Forelimb muscle (tissue), 1 donor: ENCODE data around the gene TRO. TPM values are rescaled to one million over a fixed set of nuclear protein-coding genes. Genes with fewer than 3 reads are reported as not detected.
A peak's percentile ranks its signal among the peaks of the same experiment; 100 is the strongest.

ENCODE experiments used
- DNase-seq: peaks from one replicate; pipeline ENCODE4 v3.0.0-alpha.2; 2013; ENCODE audit warnings: low read depth
- polyA plus RNA-seq: library from polyadenylated mRNA; unstranded; fragments of 120-200 nt; gene quantifications from one replicate; pipeline ENCODE4 v1.2.1, GENCODE V29; 2013; ENCODE audit not compliant: insufficient read length

TRO gene
- 128 TPM for polyA plus RNA-seq

GRCh38 chrX:54920610-54921426, at the start of gene TRO:
Gene TRO, plus strand, starts transcription at chrX:54920824. Its CDS starts 1,423 bp downstream, at chrX:54922247.
- no peak for DNase-seq

GRCh38 chrX:54885740-54886139, 34.9 kb upstream of the TRO start:
- DNase-seq: no peak

GRCh38 chrX:54891573-54891972, 29.1 kb upstream of the TRO start:
- DNase-seq: no peak

GRCh38 chrX:54894159-54894558, 26.5 kb upstream of the TRO start:
- DNase-seq: no peak

GRCh38 chrX:54909941-54910340, 10.7 kb upstream of the TRO start:
- DNase-seq: no peak

GRCh38 chrX:54921427-54922021, 900 bp downstream of the TRO start:
- peak; percentile 47 for DNase-seq

- no peak for DNase-seq
Observed at GRCh38 chrX:54922547-54922946, 1.9 kb downstream of the TRO start.

- DNase-seq: no peak
Observed at GRCh38 chrX:54923376-54923775, 2.8 kb downstream of the TRO start.

GRCh38 chrX:54926978-54927377, 6.4 kb downstream of the TRO start:
- no peak for DNase-seq

GRCh38 chrX:54928876-54929275, 8.3 kb downstream of the TRO start:
- DNase-seq: no peak

GRCh38 chrX:54930291-54931049, 9.8 kb downstream of the TRO start:
- no peak for DNase-seq

- no peak for DNase-seq
Observed at GRCh38 chrX:54931107-54931506, 10.5 kb downstream of the TRO start.

- no peak for DNase-seq
Observed at GRCh38 chrX:54933150-54933826, 12.7 kb downstream of the TRO start.

- DNase-seq: no peak
Observed at GRCh38 chrX:54934058-54934457, 13.4 kb downstream of the TRO start.

GRCh38 chrX:54934890-54935289, 14.3 kb downstream of the TRO start:
- no peak for DNase-seq

GRCh38 chrX:54935306-54935705, 14.7 kb downstream of the TRO start:
- DNase-seq: no peak

- no peak for DNase-seq
Observed at GRCh38 chrX:54937416-54937815, 16.8 kb downstream of the TRO start.

GRCh38 chrX:54944816-54945215, 24.2 kb downstream of the TRO start:
- no peak for DNase-seq

- no peak for DNase-seq
Observed at GRCh38 chrX:54945224-54945623, 24.6 kb downstream of the TRO start.

GRCh38 chrX:54950730-54951375, 30.2 kb downstream of the TRO start:
- no peak for DNase-seq

GRCh38 chrX:54961750-54962149, 41.1 kb downstream of the TRO start:
- DNase-seq: no peak
